Right lung (tissue), 10 donors: ENCODE measurements around the gene PRAMEF26. TPM values are rescaled to one million over a fixed set of nuclear protein-coding genes. Genes with fewer than 3 reads are reported as not detected.
"Not testable (repeated sequence)": the region's sequence is repeated elsewhere in the genome, so short reads cannot be mapped to it uniquely, and the experiment has no call there.

Experiments
- DNase-seq, 2 donors: peaks; one replicate each; pipeline ENCODE4 v3.0.0-alpha.2; 2013
- long read RNA-seq, 8 donors: transcript quantifications; one replicate each; lab custom pipeline, GENCODE V29; 2026
- polyA plus RNA-seq, 5 donors: library from polyadenylated mRNA; unstranded; fragments of 120-200 nt; gene quantifications; one replicate each; pipeline versions ENCODE4 v1.2.1 to v1.2.3, GENCODE V29; 2013; ENCODE audit warnings: inconsistent platforms in 1 of 5, low replicate concordance in 1 of 5; ENCODE audit not compliant: insufficient read length in 5 of 5, insufficient read depth in 1 of 5

Gene PRAMEF26
- polyA plus RNA-seq = not detected
- long read RNA-seq, donor 1 = 0 reads
- long read RNA-seq, donor 2 = 0 reads
- long read RNA-seq, donor 3 = 0 reads
- long read RNA-seq, donor 4 = 0 reads
- long read RNA-seq, donor 5 = 0 reads
- long read RNA-seq, donor 6 = 0 reads
- long read RNA-seq, donor 7 = 0 reads
- long read RNA-seq, donor 8 = 0 reads

DNA sequence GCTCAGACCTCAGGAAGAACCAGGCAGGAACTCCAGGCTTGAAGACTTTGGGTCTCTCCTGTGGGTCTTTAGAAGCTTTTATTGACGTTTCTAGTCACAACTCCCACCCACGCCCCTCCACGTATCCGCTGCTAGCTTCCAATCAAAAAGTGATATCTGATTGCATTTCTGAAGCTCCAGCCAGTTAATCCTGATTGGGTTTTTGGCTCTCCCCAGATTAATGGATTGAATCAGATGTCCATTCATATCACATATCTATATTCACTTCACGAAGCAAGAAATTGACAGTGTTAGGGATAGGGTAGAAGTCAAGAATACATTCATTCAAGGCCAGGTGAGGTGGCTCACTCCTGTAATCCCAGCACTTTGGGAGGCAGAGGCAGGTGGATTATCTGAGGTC is at the start of gene PRAMEF26:
Gene PRAMEF26, minus strand, starts transcription at position 101 of the 400 bp plus-strand sequence. CDS start 2,914 bp downstream, outside the sequence.
- not testable (repeated sequence) for DNase-seq

DNA sequence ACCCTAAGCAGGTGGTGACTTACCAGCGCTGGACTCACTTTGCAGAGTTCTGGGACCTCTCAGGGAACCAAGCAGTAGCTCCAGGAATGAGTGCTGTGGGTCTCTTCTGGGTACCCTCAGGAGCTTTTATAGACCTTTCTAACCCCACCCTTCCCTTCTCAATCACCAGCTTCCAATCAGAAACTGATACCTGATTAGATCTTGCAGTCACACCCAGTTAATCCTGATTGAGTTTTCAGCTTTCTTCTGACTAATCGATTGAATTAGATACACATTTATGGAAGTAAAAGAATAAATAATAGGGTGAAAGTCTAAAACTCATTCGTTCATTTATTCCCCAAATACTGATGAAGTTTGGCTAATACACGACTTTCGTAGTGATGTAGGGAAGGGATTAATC is 45.5 kb upstream of the PRAMEF26 start, which contains the start of gene PRAMEF13:
Gene PRAMEF13, minus strand, starts transcription at position 101 of the 400 bp plus-strand sequence. CDS start 1,820 bp downstream, outside the sequence.
- DNase-seq = not testable (repeated sequence)

DNA sequence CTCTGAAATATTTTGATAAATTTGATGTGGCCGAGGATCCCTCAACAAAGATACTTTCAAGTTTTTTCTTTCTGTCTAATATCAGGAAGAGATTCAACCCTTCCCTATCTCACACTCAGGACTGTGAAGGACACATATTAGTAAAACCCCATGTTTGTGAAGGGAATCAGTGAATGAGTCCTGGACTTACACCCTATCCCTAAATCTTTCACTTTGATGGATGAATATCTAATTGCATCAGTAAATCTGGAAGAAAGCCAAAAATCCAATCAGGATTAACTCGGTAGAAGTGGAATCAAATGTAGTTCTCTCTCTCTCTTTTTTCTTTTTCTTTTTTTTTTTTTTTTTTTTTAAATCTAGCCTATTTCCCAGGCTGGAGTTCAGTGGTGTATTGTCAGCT is 15.7 kb upstream of the PRAMEF26 start, which contains the start of gene PRAMEF9:
Gene PRAMEF9, plus strand, starts transcription at position 301 of the 400 bp plus-strand sequence. CDS start 3,433 bp downstream, outside the sequence.
- not testable (repeated sequence) for DNase-seq

DNA sequence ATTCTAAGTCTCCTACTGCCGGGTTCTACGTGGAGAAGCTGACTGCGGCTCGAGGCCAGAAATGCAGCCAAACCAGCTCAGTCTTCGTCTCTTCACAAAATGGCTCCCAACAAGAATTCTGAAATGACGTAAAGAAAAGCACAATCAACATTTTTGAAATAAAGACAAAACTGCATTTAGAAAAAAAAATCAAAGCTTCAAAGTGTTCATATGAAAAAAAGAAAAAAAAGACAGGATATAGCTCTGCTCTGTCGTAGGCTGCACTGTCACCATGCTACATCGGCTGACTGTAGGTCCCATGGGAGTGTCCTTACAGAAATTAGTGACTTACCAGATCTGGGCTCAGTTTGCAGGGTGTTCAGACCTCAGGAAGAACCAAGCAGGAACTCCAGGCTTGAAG is 9.7 kb upstream of the PRAMEF26 start, which contains the start of gene HNRNPCL4:
Gene HNRNPCL4, minus strand, starts transcription at position 101 of the 400 bp plus-strand sequence. CDS start 164 bp downstream, outside the sequence.
- DNase-seq = not testable (repeated sequence)

DNA sequence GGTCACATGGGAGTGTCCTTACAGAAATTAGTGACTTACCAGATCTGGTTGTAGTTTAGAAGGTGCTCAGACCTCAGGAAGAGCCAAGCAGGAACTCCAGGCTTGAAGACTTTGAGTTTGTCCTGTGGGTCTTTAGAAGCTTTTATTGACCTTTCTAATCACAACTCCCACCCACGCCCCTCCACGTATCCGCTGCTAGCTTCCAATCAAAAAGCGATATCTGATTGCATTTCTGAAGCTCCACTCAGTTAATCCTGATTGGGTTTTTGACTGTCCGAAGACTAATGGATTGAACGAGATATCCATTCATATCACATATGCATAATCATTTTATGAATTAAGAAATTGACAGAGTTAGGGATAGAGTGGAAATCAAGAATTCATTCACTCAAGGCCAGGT is 39.1 kb downstream of the PRAMEF26 start, which contains the start of gene HNRNPCL2:
Gene HNRNPCL2, minus strand, starts transcription at position 101 of the 400 bp plus-strand sequence. CDS start 454 bp downstream, outside the sequence.
- not testable (repeated sequence) for DNase-seq

Other genes with a start within 250 kb of the PRAMEF26 start
- not detected for gene PRAMEF7, start 239.4 kb downstream of the PRAMEF26 start, polyA plus RNA-seq
- gene PRAMEF6, start 208.4 kb downstream of the PRAMEF26 start, polyA plus RNA-seq = not detected
- gene PRAMEF27, start 99.4 kb downstream of the PRAMEF26 start, polyA plus RNA-seq = not detected
- not detected for gene HNRNPCL3, start 95.2 kb downstream of the PRAMEF26 start, polyA plus RNA-seq
- not detected for gene PRAMEF25, start 85.2 kb downstream of the PRAMEF26 start, polyA plus RNA-seq
- under 1 TPM in 4 of 5 donors, not detected in 1; 0.16 to 0.26 (median 0.23) TPM for gene HNRNPCL2, start 39.2 kb downstream of the PRAMEF26 start, polyA plus RNA-seq
- gene HNRNPCL4, start 9.6 kb upstream of the PRAMEF26 start, polyA plus RNA-seq = under 1 TPM in 2 of 5 donors, not detected in 3; 0.28 to 0.38 TPM
- gene PRAMEF9, start 15.8 kb upstream of the PRAMEF26 start, polyA plus RNA-seq = not detected
- gene PRAMEF13, start 45.4 kb upstream of the PRAMEF26 start, polyA plus RNA-seq = not detected
- gene PRAMEF18, start 70.1 kb upstream of the PRAMEF26 start, polyA plus RNA-seq = not detected
- gene PRAMEF5, start 98.2 kb upstream of the PRAMEF26 start, polyA plus RNA-seq = not detected
- gene PRAMEF8, start 129.1 kb upstream of the PRAMEF26 start, polyA plus RNA-seq = not detected
- gene PRAMEF33, start 147.5 kb upstream of the PRAMEF26 start, polyA plus RNA-seq = not detected
- not detected for gene PRAMEF15, start 159.6 kb upstream of the PRAMEF26 start, polyA plus RNA-seq
- gene PRAMEF14, start 191.1 kb upstream of the PRAMEF26 start, polyA plus RNA-seq = not detected
- not detected for gene PRAMEF19, start 215.9 kb upstream of the PRAMEF26 start, polyA plus RNA-seq
- gene PRAMEF17, start 233.6 kb upstream of the PRAMEF26 start, polyA plus RNA-seq = not detected